Lung (tissue), 12 donors: Measurements from ENCODE around the gene MVB12B. TPM values are rescaled to one million over a fixed set of nuclear protein-coding genes. Genes with fewer than 3 reads are reported as not detected.

ENCODE experiments used
- ATAC-seq: fragments of 200-7000 bp; cut with Tn5 transposase; one replicate; pipeline ENCODE4 v1.9.1; 2020; ENCODE audit warnings: moderate number of reproducible peaks; ENCODE audit not compliant: insufficient read depth, low FRiP score
- DNase-seq, 3 donors: peaks; one replicate each; pipeline ENCODE4 v3.0.0-alpha.2; 2013 to 2017
- H3K27ac ChIP-seq, 2 donors: one replicate each; pipeline ENCODE4 v1.5.1; 2013; ENCODE audit warnings: mild to moderate bottlenecking in 2 of 2, moderate library complexity in 2 of 2, control low read depth in 1 of 2, inconsistent platforms in 1 of 2, low read depth in 1 of 2, low read length in 1 of 2
- H3K27me3 ChIP-seq, 3 donors: one replicate each; pipeline ENCODE4 v1.5.1; 2013; ENCODE audit warnings: low read length in 2 of 3; ENCODE audit not compliant: control insufficient read depth in 3 of 3, insufficient read depth in 3 of 3
- H3K36me3 ChIP-seq, 4 donors: one replicate each; pipeline ENCODE4 v1.5.1; 2013; ENCODE audit warnings: low read length in 4 of 4, mild to moderate bottlenecking in 1 of 4, moderate library complexity in 1 of 4; ENCODE audit not compliant: control insufficient read depth in 4 of 4, insufficient read depth in 4 of 4
- H3K4me1 ChIP-seq, 5 donors: one replicate each; pipeline ENCODE4 v1.5.1; 2013; ENCODE audit warnings: low read length in 5 of 5, mild to moderate bottlenecking in 2 of 5, moderate library complexity in 1 of 5; ENCODE audit not compliant: control insufficient read depth in 5 of 5, insufficient read depth in 5 of 5
- H3K4me3 ChIP-seq: one replicate; pipeline ENCODE4 v1.5.1; 2013; ENCODE audit warnings: mild to moderate bottlenecking, control low read depth, moderate library complexity
- H3K9ac ChIP-seq, 2 donors: one replicate each; pipeline ENCODE4 v1.5.1; 2013; ENCODE audit warnings: low read length in 2 of 2, control low read depth in 1 of 2; ENCODE audit not compliant: insufficient read depth in 1 of 2
- H3K9me3 ChIP-seq, 4 donors: one replicate each; pipeline ENCODE4 v1.5.1; 2013; ENCODE audit warnings: low read length in 3 of 4, mild to moderate bottlenecking in 1 of 4, moderate library complexity in 1 of 4; ENCODE audit not compliant: control insufficient read depth in 4 of 4, insufficient read depth in 3 of 4
- CTCF ChIP-seq: IDR thresholded peaks from 2 replicates; pipeline ENCODE4 v1.5.1; 2012; ENCODE audit warnings: mild to moderate bottlenecking; ENCODE audit errors: control extremely low read depth, extremely low read depth
- WGBS, 2 donors: extraction: QIAGEN DNeasy Blood & Tissue Kit; methylation state at CpG; one replicate each; pipeline ENCODE4 v1.1.7; 2013; 5-methylcytosine and 5-hydroxymethylcytosine counted together
- polyA plus RNA-seq, 2 donors: library from polyadenylated mRNA; stranded (reverse); fragments of 200-250 nt; gene quantifications; one replicate each; pipeline ENCODE4 v1.2.1, GENCODE V29; 2013
- total RNA-seq, 2 donors: library from RNA; depleted of rRNA in 1 of 2; stranded (reverse); fragments of >200 nt in 1 of 2; gene quantifications; one replicate each; pipeline ENCODE4 v1.2.1, GENCODE V29; 2014 to 2021
- donor health status: control.
- donor health status: control.
- donor health status: Bipolar disorder and iron deficiency.
- donor health status: healthy.
- donor health status: DM: yes; HTN: yes; CAD: no.

MVB12B gene
- total and polyA plus RNA-seq, 4 donors = 9.5 to 33.6 (median 16.5) TPM

GRCh38 chr9:126449725-126450667 is 123.4 kb downstream of the MVB12B start:
- WGBS, 2 donors = 86 to 89% methylated on average over 12 of the region's 12 CpGs
- Histone ChIP-seq H3K36me3 (peaks cover 0 to 17% (median 5%) of the 10 kb centered on the region in 4 donors), H3K27me3 (no peaks in the 10 kb centered on the region), H3K9ac (no peak overlapping the region), H3K4me3 (no peak overlapping the region), H3K4me1 (no peaks in the 10 kb centered on the region), H3K27ac (no peak overlapping the region), H3K9me3 (no peaks in the 10 kb centered on the region)
- no peak for TF ChIP-seq CTCF
- ATAC-seq (no peak), DNase-seq (no peak)

- H3K27ac ChIP-seq = no peak overlapping the region
- peaks cover 0 to 17% (median 5%) of the 10 kb centered on the region in 4 donors for H3K36me3 ChIP-seq
- H3K4me1 ChIP-seq = no peaks in the 10 kb centered on the region
- H3K9me3 ChIP-seq = no peaks in the 10 kb centered on the region
- H3K9ac ChIP-seq = no peak overlapping the region
- ATAC-seq (no peak), DNase-seq (no peak)
- H3K27me3 ChIP-seq = no peaks in the 10 kb centered on the region
- no peak for TF ChIP-seq CTCF
- no peak overlapping the region for H3K4me3 ChIP-seq
- WGBS, 2 donors = 95 to 97% methylated on average over 6 of the region's 6 CpGs
Measured at GRCh38 chr9:126450668-126451205, 124.1 kb downstream of the MVB12B start.

- Histone ChIP-seq H3K27ac (no peak overlapping the region), H3K9ac (no peak overlapping the region), H3K36me3 (peaks cover 0 to 17% (median 5%) of the 10 kb centered on the region in 4 donors), H3K4me3 (no peak overlapping the region), H3K27me3 (no peaks in the 10 kb centered on the region), H3K9me3 (no peaks in the 10 kb centered on the region), H3K4me1 (no peaks in the 10 kb centered on the region)
- no peak for TF ChIP-seq CTCF
- ATAC-seq = no peak
- DNase-seq = no peak
- WGBS, 2 donors = 88 to 91% methylated on average over 6 of the region's 6 CpGs
Measured at GRCh38 chr9:126451316-126451885, 124.8 kb downstream of the MVB12B start.
